ENCODE data around the gene PRKAR2A.

The PRKAR2A gene

DNA sequence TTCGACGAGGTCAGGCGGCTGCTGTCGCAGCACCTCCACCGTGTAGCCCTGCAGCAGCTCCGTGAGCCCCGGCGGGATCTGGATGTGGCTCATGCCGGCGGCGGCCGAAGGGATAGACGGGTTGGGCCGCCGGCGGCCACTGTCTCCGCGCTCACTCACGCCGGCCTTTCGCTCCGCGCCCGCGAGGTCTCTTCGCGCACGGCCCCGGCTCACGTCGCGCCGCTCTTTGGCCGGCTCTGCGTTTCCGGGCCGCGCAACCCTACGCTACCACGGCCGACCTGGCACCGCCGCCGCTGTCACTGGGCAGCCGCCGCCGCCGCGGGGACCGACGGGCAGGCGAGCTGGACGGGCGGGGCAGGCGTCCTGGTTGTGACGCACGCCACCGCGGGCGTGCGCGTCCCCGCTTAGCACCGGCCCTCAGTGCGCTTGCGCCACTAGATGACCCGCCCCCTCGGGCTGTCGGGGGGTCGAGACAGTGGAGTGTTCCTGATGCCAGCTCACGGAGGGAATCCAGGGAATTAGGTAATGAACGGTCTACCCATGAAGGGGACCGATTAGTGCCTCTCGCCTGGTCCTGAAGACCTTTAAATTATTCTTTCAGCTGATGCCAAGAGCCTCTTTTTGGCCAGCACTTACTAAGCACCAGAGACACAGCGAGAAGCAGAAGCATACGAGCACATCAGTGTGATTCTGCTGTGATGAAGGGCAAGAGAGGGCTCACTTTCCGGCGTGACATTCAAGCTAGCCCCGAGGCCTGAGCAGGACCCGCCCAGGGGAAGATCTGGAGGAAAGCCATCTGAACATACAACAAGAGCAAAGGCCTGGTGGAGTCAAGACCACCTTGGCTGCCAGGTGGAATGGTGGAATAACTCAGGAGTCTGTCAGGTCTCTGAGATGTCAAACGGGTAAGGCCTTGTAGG, at the start of gene PRKAR2A:
Gene PRKAR2A (minus strand): TSS at position 371 of the 920 bp plus-strand sequence. CDS start 278 bp downstream, at position 93.
- in situ Hi-C loops (cut with HindIII; ENCODE audit: low sequenced_read_pairs): no loop called here

DNA sequence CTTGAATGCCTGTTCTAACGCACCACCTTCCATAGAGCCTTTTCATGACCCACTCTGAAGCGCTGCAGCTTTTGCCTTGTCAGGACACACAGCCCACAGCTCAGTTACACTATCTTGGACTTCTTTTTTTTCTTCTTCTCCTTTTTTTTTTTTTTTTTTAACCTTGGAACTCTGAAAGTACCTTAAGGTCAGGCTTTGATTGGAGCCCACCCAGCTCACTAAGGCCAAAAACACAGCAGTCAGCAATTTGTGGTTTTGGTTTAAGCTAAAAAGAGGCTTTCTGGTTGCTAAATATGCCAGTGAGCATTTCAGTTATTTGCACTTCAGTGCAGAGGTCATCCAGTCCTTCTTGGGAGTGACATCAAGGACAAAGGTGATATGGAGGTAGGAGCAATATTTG, 49.3 kb upstream of the PRKAR2A start:
- in situ Hi-C loops (cut with HindIII; ENCODE audit: low sequenced_read_pairs): no loop called here

DNA sequence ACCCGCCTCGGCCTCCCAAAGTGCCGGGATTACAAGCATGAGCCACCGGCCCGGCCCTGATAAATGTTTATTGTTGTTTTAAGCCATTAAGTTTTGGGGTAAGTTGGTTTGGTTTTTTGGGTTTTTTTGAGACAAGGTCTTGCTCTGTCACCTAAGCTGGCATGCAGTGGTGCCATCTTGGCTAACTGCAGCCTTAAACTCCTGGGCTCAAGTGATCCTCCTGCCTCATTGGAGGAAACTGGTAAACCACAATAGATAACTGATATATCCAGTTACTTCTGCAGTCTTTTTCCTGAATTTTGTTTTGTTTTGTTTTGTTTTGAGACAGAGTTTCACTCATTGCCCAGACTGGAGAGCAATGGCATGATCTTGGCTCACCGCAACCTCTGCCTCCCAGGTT, 46.8 kb upstream of the PRKAR2A start:
- in situ Hi-C loops (cut with HindIII; ENCODE audit: low sequenced_read_pairs): no loop called here

DNA sequence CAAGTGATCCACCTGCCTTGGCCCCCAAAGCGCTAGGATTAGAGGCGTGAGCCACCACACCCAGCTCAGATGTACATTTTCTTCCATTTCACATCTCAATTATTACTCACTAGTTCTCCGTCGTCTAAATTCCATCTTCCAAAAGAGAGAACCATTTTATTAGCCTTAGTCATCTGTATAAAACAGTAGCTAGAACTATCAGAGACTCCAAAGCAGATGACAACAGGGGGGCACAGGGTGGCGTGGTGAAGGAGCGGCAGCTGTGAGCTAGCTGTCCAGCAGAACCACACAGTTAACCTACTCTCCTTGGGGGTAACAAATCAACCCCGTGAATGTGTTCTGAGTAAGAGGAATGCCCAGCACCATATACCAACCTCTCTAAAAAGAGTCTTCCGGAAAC, 43.9 kb upstream of the PRKAR2A start:
- in situ Hi-C loops (cut with HindIII; ENCODE audit: low sequenced_read_pairs): no loop called here

DNA sequence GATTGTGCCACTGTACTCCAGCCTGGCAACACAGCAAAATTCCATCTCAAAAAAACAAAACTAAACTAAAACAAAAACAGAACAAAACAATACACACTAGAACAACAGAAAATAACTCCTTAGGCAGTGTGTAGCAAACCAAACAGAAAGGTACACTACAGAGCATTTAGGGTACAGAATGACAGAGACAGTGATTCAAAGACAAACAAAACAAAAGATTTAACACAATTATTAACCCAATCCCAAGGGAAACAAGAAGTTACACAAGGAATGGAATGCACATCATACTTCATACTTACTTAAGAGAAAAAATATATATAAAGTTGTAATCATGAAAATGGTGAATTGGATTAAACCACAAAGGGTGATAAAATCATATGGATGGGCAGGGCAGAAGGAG, 38.1 kb upstream of the PRKAR2A start:
- in situ Hi-C loops (cut with HindIII; ENCODE audit: low sequenced_read_pairs): no loop called here

DNA sequence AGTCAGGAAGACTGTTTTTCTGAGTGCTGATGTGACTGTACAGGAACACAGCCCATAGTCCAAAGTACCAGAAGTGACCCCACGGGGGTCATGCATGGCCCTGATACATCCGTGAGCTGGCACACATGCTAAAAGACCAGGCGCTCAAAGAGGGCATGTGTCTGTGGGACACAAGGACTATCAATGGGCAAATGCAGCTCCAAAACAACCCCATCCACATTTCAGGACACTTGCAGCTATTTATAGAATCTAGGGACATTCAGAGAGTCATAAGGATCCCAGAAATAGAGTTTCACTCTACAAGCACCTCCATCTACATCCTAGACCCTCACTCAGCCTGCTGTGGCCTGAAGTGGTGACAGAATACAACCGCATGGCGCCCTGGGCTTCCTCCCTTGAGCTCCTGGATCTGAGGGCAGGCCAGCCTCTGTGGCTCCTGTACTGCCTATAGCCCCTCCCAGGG, 34.0 kb upstream of the PRKAR2A start:
- in situ Hi-C loops (cut with HindIII; ENCODE audit: low sequenced_read_pairs): no loop called here

DNA sequence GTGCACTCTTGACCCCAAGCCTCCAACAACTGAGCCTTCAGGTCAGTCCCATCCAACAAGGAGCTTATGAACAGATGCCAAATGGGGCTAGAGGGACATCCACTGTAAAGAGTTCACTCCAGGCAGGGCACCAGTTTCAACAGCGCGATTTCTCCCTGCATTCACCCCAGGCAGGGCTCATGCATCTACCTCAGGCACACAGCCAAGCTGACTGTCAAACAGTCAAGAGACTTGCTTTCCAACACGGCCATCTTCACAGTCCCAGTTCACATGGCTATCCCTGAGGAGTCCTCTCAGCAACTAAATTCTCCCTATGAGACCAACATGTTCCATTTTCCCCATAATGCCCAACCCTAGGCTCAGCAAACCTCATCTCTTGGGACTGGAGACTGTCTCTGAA, 33.3 kb upstream of the PRKAR2A start:
- in situ Hi-C loops (cut with HindIII; ENCODE audit: low sequenced_read_pairs): no loop called here

DNA sequence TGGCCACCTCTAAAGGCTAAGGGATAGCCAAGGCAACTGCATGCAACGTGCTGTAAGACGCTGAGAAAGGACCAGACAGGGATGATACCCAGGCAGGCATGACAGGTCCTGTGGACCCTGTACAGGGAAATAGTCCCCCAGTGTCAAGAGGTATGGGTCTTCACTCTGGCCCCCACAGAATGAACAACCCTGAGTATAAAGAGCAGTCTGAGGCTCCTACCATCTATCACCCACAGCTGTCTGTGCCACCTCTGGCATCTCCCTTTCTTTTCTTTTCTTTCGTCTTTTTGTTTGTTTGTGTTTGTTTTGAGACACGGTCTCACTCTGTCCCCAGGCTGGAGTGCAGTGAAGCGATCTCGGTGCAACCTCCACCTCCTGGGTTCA, 32.3 kb upstream of the PRKAR2A start:
- in situ Hi-C loops (cut with HindIII; ENCODE audit: low sequenced_read_pairs): no loop called here

DNA sequence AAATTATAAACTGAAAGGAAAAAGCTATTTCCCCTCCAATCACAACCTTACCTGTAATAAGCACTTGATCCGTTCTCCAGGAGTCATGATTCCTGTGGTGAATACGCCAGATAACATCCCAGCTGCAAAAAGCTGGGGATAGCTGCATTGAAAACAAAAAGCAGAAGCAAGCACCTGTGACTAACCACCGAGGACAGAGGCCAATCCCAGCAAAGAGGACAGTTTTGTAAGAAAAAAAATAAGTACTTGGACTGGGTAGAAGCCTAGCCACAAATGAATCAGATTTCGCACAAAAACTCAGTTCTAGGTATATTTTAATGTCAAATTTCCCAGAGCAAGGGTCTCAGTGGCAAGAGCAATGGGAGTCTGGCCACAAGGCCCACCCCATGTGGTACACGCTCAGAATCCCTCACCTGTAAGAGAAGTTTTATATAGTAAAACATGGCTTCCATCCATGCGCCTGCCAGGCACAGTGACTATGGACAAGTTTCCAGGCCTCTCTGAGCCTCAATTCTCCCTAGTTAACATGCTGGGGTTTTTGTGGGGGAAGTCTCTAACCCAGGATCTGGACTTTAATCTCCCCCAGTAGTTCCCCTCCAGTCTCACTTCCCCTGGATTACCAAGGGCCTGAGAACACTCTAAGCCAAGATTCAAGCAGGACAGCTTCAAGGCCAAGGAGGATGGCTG, 31.8 kb upstream of the PRKAR2A start:
- in situ Hi-C loops (cut with HindIII; ENCODE audit: low sequenced_read_pairs): no loop called here

DNA sequence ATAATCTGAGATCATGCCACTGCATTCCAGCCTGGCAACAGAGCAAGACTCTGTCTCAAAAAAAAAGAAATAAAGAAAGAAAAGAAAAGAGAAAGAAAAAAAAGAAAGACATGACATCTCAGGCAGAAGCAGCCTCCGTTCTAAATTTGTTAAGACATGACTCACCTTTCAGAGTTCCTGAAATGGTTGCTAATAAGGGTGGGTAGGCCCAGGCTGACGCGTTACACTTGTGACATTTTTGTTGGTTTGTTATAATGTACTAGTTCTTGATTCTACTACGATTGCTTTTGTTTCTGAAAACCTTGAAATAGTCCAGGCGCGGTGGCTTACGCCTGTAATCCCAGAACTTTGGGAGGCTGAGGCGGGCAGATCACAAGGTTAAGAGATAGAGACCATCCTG, 30.0 kb upstream of the PRKAR2A start:
- in situ Hi-C loops (cut with HindIII; ENCODE audit: low sequenced_read_pairs): no loop called here

DNA sequence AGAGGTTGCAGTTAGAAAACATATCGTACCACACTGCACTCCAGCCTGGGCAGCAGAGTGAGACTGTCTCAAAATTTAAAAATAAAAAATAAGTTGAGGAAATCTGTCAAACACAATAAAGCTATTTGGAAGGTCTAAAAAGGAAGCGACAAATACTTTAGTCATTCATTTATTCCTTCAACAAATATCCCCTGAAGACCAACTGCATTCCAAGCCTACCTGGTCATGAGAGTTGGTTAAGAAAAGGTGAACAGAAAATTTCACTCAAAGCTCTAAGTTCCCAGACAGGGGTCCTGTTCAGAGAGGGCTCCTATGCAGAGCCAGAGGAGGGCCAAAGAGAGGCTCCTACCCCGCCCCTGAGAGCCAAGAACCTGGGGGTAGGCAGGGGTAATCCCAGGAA, 15.4 kb upstream of the PRKAR2A start:
- in situ Hi-C loops (cut with HindIII; ENCODE audit: low sequenced_read_pairs): no loop called here

DNA sequence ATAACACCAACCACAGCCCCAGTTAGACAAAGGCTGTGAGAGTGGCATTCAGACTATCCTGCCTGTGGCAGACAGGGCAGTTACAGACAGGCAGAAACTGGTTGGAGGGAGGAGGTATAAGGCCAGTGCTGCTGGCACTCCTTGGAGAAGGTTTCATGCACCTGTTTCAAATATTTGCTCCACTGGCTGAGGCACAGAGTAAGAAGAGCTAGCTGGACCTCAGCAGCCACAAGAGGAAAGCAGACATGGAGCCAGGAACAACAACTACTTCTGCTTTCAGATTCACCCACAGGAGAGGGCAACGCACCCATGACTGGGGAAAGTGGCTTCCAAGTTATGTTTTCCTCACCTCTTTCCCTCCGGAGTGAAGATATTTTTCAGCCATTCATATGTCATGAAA, 11.5 kb upstream of the PRKAR2A start:
- in situ Hi-C loops (cut with HindIII; ENCODE audit: low sequenced_read_pairs): no loop called here

DNA sequence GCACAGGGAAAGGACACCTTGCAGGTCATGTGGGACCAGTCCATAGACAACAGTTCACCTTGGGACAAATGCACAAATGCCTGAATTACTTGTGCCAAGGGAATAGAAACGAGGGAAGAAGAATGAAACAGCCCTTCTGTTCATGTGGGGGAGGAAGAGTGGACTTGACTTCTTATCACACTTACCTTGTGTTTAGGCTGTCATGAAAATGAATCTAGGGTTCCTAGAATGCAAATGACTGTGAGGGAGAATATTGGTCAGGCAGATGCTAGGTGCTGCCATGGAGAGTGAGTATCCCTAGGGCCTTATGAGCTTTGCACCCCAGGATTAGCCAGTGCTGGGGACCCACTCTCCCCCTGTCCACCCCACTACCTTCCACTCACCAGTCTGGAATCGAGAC, 11.0 kb upstream of the PRKAR2A start:
- in situ Hi-C loops (cut with HindIII; ENCODE audit: low sequenced_read_pairs): no loop called here

DNA sequence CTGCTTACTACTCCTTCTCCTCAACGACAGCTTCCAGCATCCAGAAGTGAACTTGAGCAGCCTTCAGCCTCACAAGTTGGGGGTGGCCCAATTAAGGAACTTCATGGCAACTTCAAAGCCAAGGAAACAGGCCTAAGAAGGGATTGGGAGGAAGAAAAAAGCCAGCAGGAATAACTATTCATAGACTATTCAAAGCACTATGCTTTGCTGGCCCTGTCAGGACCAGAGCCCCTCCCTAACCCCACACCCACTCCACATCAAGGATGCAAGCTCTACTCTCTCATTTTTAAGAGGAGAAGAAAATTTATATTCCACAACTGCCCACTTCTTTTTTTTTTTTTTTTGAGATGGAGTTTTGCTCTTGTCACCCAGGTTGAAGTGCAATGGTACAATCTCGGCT, 10.0 kb upstream of the PRKAR2A start:
- in situ Hi-C loops (cut with HindIII; ENCODE audit: low sequenced_read_pairs): no loop called here

DNA sequence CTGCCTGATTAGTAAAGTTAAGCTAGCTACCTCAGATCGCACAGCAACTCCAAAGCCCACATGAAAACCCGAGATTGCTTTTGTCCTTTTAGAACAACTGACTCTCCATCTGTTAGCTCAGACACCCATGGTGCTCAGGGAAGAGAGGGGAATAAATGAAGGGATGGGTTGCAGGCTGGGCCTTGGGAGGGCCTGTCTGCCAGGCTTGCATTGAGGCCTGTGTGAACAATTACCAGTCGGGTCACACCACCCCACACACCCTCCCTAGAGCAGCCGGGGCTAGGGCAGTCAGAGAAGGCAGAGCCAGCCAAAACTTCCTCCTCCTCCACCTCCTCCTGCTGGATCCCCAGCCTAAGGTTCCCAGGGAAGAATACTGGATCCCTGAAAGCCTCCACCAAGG, 8.8 kb upstream of the PRKAR2A start:
- in situ Hi-C loops (cut with HindIII; ENCODE audit: low sequenced_read_pairs): no loop called here

DNA sequence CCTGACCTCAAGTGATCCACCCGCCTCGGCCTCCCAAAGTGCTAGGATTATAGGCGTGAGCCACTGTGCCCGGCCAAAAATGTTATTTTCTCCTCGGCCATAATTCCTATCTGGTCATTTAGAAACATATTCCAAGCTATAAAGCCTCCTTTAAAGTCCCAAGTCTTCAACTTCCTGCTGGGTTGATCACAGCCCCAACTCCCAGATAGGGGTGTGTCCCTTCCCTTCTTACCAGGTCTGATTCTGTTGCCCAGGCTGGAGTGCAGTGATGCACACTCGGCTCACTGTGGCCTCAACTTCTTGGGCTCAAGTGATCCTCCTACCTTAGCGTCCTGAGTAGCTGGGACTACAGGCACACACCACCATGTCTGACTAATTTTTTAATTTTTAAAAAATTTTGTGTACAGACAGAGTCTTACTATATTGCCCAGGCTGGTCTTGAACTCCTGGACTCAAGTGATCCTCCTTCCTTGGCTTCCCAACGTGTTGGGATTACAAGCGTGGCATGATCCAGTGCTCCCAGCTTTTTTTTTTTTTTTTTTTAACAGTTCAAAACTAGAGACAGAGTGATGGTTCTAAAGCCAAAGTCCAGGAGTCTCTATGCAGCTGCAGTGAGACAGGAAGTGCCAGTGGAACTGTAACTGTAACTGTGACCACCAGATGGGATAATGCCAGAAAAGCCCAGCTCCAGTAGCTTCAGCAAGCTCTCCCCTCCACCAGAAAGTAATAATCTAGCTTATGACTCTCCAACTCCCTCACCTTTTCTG, 8.2 kb upstream of the PRKAR2A start:
- in situ Hi-C loops (cut with HindIII; ENCODE audit: low sequenced_read_pairs): no loop called here

DNA sequence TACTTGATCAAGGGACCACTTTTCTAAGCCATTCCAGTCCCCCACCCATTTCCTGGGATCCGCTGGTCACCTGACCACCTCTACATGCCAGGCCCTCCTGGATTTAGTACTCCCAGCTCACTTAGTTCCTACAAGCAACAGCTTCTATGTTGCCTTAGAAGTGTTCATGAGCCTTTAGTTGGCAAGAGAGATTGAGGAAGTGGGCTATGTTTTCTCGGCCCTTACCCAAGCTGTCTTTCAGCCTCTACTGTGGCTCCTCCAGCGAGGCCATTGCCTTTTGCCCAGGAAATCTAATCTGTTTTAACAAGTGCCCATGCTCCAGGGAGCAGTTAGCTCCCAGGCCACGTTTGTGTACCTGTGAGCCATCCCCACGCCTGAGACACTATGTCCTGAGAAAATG, 4.5 kb upstream of the PRKAR2A start:
- in situ Hi-C loops (cut with HindIII; ENCODE audit: low sequenced_read_pairs): no loop called here

DNA sequence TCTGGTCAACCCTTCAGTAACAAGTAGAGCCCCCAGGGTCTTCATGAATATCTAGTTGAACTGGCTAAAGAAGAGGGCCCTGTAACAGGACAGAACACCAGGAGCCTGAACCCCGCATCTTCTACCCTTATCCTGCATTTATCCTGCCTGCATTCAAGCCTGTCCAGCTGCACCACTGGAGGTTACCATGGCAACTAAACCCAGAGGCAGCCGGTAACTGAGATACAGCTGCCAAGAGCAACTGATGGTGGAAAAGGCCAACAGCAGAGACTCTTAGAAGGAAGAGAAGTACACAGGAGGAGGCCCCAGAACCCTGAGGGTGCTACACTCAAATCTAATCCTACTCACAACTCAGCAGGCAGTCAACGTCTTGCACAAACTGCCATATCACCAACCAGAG, 3.7 kb upstream of the PRKAR2A start:
- in situ Hi-C loops (cut with HindIII; ENCODE audit: low sequenced_read_pairs): no loop called here

DNA sequence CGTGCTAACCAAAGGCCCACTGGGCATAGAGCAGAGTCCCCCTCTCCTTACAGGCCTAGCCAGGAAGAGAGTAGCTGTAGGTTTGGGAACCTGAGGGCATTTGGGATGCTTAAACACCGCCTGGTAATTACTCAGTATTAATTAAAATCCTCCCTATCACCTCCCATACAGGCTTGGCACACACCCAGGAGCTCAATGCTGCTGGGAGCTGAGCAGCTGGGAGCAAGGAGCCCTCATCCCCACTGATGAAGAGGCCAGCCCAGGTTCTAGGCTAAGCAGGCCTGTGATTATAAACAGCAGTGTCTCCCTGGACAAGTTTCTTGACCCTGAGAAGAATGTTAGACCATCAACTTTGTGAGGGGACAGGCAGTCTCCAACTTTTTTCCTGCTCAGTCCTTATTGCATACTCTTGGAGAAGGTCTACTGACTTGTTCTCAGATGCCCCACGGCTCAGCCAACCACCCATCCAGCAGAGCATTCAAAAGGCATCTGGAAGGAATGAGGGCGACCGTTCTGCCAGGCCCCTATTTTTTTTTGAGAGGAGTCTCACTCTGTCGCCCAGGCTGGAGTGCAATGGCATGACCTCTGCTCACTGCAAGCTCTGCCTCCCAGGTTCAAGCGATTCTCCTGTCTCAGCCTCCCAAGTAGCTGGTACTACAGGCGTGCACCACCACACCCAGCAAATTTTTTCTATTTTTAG, 1.3 kb upstream of the PRKAR2A start:
- in situ Hi-C loops (cut with HindIII; ENCODE audit: low sequenced_read_pairs): no loop called here

DNA sequence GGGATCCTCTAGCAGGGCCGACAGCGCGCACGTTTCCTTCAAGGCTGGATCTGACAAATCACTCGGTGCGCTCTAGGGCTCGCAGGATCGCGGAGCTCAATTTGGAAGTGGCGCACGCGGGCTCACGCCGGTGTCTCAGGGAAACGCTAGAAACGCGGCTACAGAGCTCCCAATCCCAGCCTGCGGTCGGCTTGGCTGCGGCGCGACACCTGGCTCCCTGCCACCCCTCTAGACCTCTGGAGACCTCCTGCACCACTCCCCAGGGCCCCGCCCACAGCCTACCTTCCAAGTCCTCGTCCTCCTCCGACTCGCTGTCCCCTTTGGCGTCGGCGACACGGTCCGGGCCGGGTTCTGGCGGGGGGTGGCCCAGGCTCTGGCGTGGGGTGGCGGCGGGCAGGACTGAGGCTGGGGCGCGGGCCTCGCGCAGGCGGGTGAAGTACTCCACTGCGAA, 596 bp downstream of the PRKAR2A start:
- in situ Hi-C loops (cut with HindIII; ENCODE audit: low sequenced_read_pairs): no loop called here

DNA sequence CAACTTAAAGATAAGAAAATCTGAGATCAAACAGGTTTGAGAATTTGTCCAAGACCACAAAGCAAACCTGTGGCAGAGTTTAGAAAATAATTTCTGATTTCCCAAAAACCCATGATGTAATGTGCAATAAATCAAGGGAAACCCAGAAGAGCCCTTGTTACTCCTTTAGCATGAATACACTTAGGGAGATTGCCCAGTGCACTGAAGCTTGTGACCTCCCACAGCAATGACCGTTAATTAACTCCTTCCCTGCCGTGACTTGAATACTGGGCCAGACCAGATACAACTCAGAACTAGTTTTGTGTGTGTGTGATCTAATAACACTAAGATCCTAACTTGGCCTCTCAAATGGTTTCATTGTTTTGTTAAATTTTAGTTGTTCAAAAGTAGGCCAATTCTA, 2.5 kb downstream of the PRKAR2A start:
- in situ Hi-C loops (cut with HindIII; ENCODE audit: low sequenced_read_pairs): no loop called here
